Measurements from ENCODE around the gene ZC3H4.

ZC3H4 gene

DNA sequence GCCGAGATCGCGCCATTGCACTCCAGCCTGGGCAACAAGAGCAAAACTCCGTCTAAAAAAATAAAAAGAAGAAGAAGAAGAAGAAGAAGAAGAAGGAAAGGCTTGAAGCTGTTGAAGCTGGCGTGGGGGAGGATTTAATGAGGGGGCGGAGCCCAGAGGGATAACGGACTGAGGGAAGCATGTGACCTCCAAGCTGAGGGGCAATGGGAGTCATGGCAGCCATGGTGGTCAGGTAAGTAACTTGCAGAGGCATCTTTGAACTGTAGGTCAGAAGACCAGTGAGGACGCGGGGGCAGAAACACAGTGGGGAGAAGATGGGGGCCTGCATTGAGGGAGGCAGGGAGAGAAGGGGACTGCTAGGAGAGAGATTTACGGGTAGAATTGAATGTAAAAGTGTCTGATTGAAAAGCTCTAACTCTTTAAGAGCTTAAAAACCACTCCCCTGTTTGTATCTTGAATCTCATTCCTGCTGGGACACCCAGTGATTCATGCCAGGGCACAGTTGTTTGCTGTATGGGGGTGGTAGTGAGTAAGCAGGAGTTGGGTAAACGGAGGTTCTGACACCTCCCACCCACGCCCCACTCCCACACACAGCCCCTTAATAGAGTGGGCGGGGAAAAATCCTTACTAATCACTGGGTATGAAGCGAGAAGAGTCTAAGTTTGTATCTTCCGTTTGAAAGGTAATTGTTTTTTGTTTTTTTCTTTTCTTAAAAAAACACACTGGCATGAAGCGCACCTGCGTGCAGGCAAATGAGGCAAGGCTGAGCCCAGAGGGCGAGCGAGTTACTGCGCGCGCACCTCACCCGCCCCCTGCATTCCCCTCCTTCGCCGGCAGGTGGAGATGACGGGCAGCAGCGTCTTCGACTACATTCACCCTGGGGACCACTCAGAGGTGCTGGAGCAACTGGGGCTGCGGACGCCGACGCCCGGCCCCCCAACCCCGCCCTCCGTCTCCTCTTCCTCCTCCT, 78.2 kb downstream of the ZC3H4 start:
- CTCF ChIA-PET = interaction anchor here (0.6 to 1.3 kb wide), 5 partner anchors 22 to 689 kb away, joined by 3 to 4 read pairs (median 3); partner anchors contain the start of gene PPP5C
- peak overlapping the region; percentile 89 for H3K27ac ChIP-seq
- POLR2A ChIA-PET (ENCODE audit: low non-redundant PET) = no interaction called here
- DNase-seq (ENCODE audit: low spot score) = peak; percentile 97
- TF ChIP-seq, protein P1, sequence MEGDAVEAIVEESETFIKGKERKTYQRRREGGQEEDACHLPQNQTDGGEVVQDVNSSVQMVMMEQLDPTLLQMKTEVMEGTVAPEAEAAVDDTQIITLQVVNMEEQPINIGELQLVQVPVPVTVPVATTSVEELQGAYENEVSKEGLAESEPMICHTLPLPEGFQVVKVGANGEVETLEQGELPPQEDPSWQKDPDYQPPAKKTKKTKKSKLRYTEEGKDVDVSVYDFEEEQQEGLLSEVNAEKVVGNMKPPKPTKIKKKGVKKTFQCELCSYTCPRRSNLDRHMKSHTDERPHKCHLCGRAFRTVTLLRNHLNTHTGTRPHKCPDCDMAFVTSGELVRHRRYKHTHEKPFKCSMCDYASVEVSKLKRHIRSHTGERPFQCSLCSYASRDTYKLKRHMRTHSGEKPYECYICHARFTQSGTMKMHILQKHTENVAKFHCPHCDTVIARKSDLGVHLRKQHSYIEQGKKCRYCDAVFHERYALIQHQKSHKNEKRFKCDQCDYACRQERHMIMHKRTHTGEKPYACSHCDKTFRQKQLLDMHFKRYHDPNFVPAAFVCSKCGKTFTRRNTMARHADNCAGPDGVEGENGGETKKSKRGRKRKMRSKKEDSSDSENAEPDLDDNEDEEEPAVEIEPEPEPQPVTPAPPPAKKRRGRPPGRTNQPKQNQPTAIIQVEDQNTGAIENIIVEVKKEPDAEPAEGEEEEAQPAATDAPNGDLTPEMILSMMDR (conservative IDR thresholded peaks at IDR 0.05; ENCODE audit: low read depth) = peak; percentile 96

DNA sequence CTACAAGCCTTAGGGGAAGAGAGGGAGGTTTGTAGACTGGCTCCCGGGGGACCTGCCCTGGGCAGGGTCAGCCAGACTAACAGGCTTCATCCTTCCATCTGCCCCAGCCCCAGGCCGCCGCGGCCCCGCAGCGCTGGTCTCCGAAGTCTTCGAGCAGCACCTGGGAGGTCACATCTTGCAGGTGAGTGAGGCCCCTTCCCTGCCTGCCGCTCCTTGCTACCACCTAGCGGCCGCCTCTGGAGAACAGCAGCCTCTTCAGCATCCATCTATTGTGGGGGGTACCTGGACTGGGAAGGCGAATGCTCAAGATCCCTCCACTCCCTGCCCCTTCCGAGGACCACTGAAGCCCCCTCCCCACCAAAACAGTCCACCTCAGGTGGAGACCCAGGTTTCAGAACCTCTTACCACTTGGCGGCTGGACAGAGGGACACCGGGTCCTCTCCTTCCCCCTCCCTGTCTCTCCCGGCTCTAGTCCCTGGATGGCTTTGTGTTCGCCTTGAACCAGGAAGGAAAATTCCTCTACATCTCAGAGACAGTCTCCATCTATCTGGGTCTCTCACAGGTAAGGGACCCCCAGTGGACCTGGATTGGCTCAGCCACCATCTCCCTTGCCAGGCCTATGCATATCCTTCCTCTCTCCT, 81.3 kb downstream of the ZC3H4 start:
- TF ChIP-seq, protein P1 (conservative IDR thresholded peaks at IDR 0.05; ENCODE audit: low read depth) = peak; percentile 92
- peak; percentile 71 for DNase-seq (ENCODE audit: low spot score)
- no peak overlapping the region for H3K27ac ChIP-seq
- ChIA-PET POLR2A (ENCODE audit: low non-redundant PET) (no interaction called here), CTCF (no interaction called here)

DNA sequence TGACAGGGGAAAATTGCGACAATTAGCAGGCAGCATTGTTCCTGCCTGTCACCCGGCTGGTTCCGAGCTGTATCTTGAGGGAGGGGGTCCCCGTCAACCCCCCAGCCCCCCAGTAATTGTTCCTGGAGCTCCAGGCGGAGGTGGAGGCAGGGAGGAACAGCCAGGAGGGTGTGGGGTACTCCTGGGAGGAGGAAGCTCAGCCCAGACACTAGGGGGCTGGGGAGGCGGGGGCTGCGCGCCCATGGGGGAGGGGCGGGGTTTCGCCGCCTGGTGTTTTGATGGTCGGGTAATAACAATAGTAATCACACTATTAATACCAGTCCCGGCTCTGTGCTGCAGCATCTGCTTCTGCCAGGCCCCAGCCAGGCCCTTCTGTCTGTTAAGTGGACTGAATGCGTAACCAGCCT, 85.4 kb downstream of the ZC3H4 start:
- DNase-seq (ENCODE audit: low spot score) = no peak
- no peak overlapping the region for H3K27ac ChIP-seq
- ChIA-PET CTCF (interaction anchor here (0.7 to 3.1 kb wide), 2 partner anchors 8 to 15 kb away, joined by 4 to 11 read pairs; no protein-coding TSS in a partner anchor), POLR2A (ENCODE audit: low non-redundant PET) (no interaction called here)
- TF ChIP-seq, protein P1 (conservative IDR thresholded peaks at IDR 0.05; ENCODE audit: low read depth) = no peak

DNA sequence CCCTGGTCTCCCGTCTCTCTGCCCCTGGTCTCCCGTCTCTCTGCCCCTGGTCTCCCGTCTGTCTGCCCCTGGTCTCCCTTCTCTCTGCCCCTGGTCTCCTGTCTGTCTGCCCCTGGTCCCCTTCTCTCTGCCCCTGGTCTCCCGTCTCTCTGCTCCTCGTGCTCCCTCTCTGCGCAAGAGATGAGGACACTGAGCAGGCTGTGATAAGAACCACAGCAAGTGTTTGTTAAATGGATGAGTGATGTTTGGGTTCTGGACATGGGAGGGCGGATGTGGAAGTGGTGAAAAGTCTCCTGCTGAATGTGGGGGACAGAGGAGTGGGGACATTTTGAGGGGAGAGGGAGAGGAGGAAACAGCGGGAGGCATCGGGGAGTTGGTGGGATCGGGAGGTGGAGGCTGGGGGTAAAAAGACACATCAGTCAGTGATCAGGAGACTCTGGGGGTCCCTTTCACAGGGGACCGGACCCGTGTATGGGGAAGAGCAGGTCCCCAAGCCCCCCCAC, 85.9 kb downstream of the ZC3H4 start:
- ChIA-PET CTCF (interaction anchor here (0.7 kb wide), 1 partner anchor 9 kb away, joined by 4 read pairs; no protein-coding TSS in a partner anchor), POLR2A (ENCODE audit: low non-redundant PET) (no interaction called here)
- H3K27ac ChIP-seq = no peak overlapping the region
- TF ChIP-seq, protein P1 (conservative IDR thresholded peaks at IDR 0.05; ENCODE audit: low read depth) = no peak
- no peak for DNase-seq (ENCODE audit: low spot score)

DNA sequence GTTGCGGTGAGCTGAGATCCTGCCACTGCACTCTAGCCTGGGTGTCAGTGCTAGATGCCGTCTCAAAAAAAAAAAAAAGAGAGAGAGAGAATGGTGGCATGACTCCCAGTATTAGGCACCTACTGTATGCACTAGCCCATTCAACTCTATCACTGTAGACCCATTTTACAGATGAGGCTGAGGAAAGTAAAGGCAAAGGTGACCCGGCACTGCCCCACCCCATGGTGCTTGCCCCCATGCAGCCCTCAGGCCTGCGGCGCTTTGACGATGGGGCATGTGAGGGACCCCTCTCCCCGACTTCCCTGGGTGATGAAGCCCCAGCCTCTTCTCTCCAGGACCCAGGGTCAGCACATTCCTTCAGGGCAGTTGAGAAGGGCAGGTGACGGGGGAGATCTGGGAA, 86.7 kb downstream of the ZC3H4 start:
- TF ChIP-seq, protein P1 (conservative IDR thresholded peaks at IDR 0.05; ENCODE audit: low read depth) = no peak
- CTCF ChIA-PET = interaction anchor here (0.8 kb wide), 1 partner anchor 13 kb away, joined by 3 read pairs; no protein-coding TSS in a partner anchor
- POLR2A ChIA-PET (ENCODE audit: low non-redundant PET) = no interaction called here
- no peak overlapping the region for H3K27ac ChIP-seq
- no peak for DNase-seq (ENCODE audit: low spot score)

DNA sequence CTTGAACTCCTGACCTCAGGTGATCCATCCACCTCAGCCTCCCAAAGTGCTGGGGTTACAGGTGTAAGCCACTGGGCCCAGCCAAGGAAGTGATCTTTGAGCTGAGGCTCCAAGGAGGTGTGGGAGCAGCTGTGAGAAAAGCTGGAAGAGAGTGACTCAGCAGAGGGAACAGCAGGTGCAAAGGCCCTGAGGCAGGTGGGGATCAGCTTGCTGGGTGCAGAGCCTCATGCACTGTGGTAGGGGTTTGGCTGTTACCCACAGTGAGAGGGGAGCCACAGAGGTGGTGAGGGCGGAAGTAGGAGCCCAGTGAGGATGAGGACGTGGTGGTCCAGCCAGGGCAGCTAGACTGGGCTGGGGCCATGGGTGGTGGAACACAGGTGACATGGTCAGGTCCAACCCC, 87.4 kb downstream of the ZC3H4 start:
- no peak overlapping the region for H3K27ac ChIP-seq
- CTCF ChIA-PET = interaction anchor here (0.8 kb wide), 1 partner anchor 12 kb away, joined by 3 read pairs; no protein-coding TSS in a partner anchor
- TF ChIP-seq, protein P1 (conservative IDR thresholded peaks at IDR 0.05; ENCODE audit: low read depth) = no peak
- POLR2A ChIA-PET (ENCODE audit: low non-redundant PET) = no interaction called here
- no peak for DNase-seq (ENCODE audit: low spot score)
